ENCODE measurements around the gene NFAM1.

- TF ChIP-seq TRIM28 (IDR thresholded peaks at IDR 0.05; ENCODE audit: borderline replicate concordance, low read length) (no peak), ZNF266 (tag by site-specific recombination; IDR thresholded peaks at IDR 0.05; ENCODE audit: low read depth) (no peak)
Observed at GRCh38 chr22:42357634-42358296, 74.4 kb downstream of the NFAM1 start.

Measured in HEK293 (cell line).